Testis (tissue), 3 donors: Measurements from ENCODE around the gene CROCC. TPM values are rescaled to one million over a fixed set of nuclear protein-coding genes. Genes with fewer than 3 reads are reported as not detected.

Experiments
- DNase-seq: peaks from one replicate; pipeline ENCODE4 v3.0.0-alpha.2; 2019
- H3K27ac ChIP-seq, 2 donors: fragments of 200-600 bp; sonication (generic); one replicate each; pipeline ENCODE4 v1.5.1; 2019
- H3K27me3 ChIP-seq: fragments of 200-600 bp; sonication (generic); one replicate; pipeline ENCODE4 v1.5.1; 2019
- H3K36me3 ChIP-seq: fragments of 200-600 bp; sonication (generic); one replicate; pipeline ENCODE4 v1.5.1; 2017; ENCODE audit warnings: low read depth; ENCODE audit errors: missing control alignments
- H3K4me1 ChIP-seq: fragments of 200-600 bp; sonication (generic); one replicate; pipeline ENCODE4 v1.5.1; 2019
- H3K4me3 ChIP-seq, 2 donors: fragments of 200-600 bp; sonication (generic); one replicate each; pipeline ENCODE4 v1.5.1; 2017 to 2019
- H3K9me3 ChIP-seq: fragments of 200-600 bp; sonication (generic); one replicate; pipeline ENCODE4 v1.5.1; 2017
- CTCF ChIP-seq, 3 experiments: fragments of 450-650 bp in 2 of 3; fragments of 200-600 bp in 1 of 3; sonication (generic) in 1 of 3; IDR thresholded peaks; one replicate each; pipeline ENCODE4 v1.5.1; 2016 to 2019; ENCODE audit warnings: antibody characterized with exemption in 3 of 3, mild to moderate bottlenecking in 2 of 3, moderate library complexity in 1 of 3
- POLR2A ChIP-seq: fragments of 450-650 bp; IDR thresholded peaks from one replicate; pipeline ENCODE4 v1.6.1; 2017; ENCODE audit warnings: antibody characterized with exemption, mild to moderate bottlenecking, moderate library complexity
- WGBS, 2 donors: methylation state at CpG; one replicate each; pipeline ENCODE4 v1.1.5; 2018; 5-methylcytosine and 5-hydroxymethylcytosine counted together
- intact Hi-C: fragments of 100-400 bp; cut with DNase I; formaldehyde crosslinking; loops from one replicate; pipeline ENCODE4 v1.15.1; 2023; ENCODE audit warnings: low total_unique reads
- polyA plus RNA-seq: library from polyadenylated mRNA; stranded (reverse); fragments of 350-450 nt; fragmentation: Illumina TruSeq; extraction: RNeasy Lipid Tissue Mini Kit (QIAGEN cat#74804); gene quantifications from one replicate; pipeline ENCODE4 v1.2.3, GENCODE V29; 2014; ENCODE audit warnings: low read depth, low replicate concordance; ENCODE audit not compliant: insufficient read depth
- total RNA-seq, 2 donors: library from RNA; depleted of rRNA; stranded (reverse); fragments of >200 nt; gene quantifications; one replicate each; pipeline ENCODE4 v1.2.3, GENCODE V29; 2016

CROCC gene
- total and polyA plus RNA-seq, 3 donors from 2014 or later: 18.8 to 49.2 (median 49.1) TPM

GRCh38 chr1:16992102-16992501 lies 70.4 kb downstream of the CROCC start:
- Histone ChIP-seq H3K27me3 (no peaks in the 10 kb centered on the region), H3K36me3 (no peaks in the 10 kb centered on the region), H3K9me3 (no peaks in the 10 kb centered on the region), H3K4me3 (no peak overlapping the region), H3K27ac (no peak overlapping the region), H3K4me1 (no peaks in the 10 kb centered on the region)
- intact Hi-C loops: no loop called here
- TF ChIP-seq CTCF (IDR thresholded peaks at IDR 0.05) (no peak), POLR2A (no peak)
- no peak for DNase-seq
- WGBS, 2 donors: 95% methylated on average over 11 of the region's 12 CpGs; no CpG with 5 or more reads in 1 of the 2 donors

- H3K27me3 ChIP-seq: no peaks in the 10 kb centered on the region
- no peak overlapping the region for H3K4me3 ChIP-seq
- no peaks in the 10 kb centered on the region for H3K36me3 ChIP-seq
- no peak overlapping the region for H3K27ac ChIP-seq
- no peaks in the 10 kb centered on the region for H3K4me1 ChIP-seq
- DNase-seq: no peak
- 92 to 99% methylated on average over 8 to 9 of the region's 9 CpGs for WGBS, 2 donors
- no peaks in the 10 kb centered on the region for H3K9me3 ChIP-seq
- TF ChIP-seq CTCF (IDR thresholded peaks at IDR 0.05) (no peak), POLR2A (no peak)
- intact Hi-C loops: no loop called here
Observed at GRCh38 chr1:16992675-16993074, 70.9 kb downstream of the CROCC start.

GRCh38 chr1:16993521-16994038 lies 71.8 kb downstream of the CROCC start:
- WGBS, 2 donors: 92 to 93% methylated on average over 10 to 15 of the region's 15 CpGs
- Histone ChIP-seq H3K27me3 (no peaks in the 10 kb centered on the region), H3K9me3 (no peaks in the 10 kb centered on the region), H3K4me1 (no peaks in the 10 kb centered on the region), H3K36me3 (no peaks in the 10 kb centered on the region), H3K4me3 (no peak overlapping the region), H3K27ac (no peak overlapping the region)
- TF ChIP-seq POLR2A (no peak), CTCF (IDR thresholded peaks at IDR 0.05) (no peak)
- no peak for DNase-seq
- intact Hi-C loops: no loop called here

GRCh38 chr1:16996845-16997244 lies 75.1 kb downstream of the CROCC start:
- Histone ChIP-seq H3K27me3 (no peaks in the 10 kb centered on the region), H3K4me1 (no peaks in the 10 kb centered on the region), H3K36me3 (no peaks in the 10 kb centered on the region), H3K9me3 (no peaks in the 10 kb centered on the region), H3K4me3 (no peak overlapping the region), H3K27ac (no peak overlapping the region)
- 86 to 93% methylated on average over 4 to 14 of the region's 14 CpGs for WGBS, 2 donors
- intact Hi-C loops: no loop called here
- no peak for TF ChIP-seq POLR2A
- TF ChIP-seq CTCF (IDR thresholded peaks at IDR 0.05): no peak
- no peak for DNase-seq

- no peak for TF ChIP-seq CTCF (IDR thresholded peaks at IDR 0.05)
- TF ChIP-seq POLR2A: no peak
- no peak overlapping the region for H3K27ac ChIP-seq
- intact Hi-C loops: no loop called here
- H3K9me3 ChIP-seq: no peaks in the 10 kb centered on the region
- no peak for DNase-seq
- no peaks in the 10 kb centered on the region for H3K4me1 ChIP-seq
- 86 to 88% methylated on average over 10 of the region's 10 CpGs for WGBS, 2 donors
- no peak overlapping the region for H3K4me3 ChIP-seq
- no peaks in the 10 kb centered on the region for H3K27me3 ChIP-seq
- H3K36me3 ChIP-seq: no peaks in the 10 kb centered on the region
Observed at GRCh38 chr1:16998589-16998988, 76.9 kb downstream of the CROCC start.
